Breast epithelium (tissue), 3 donors: ENCODE results near the gene ACAA2.

Experiments
- POLR2A ChIP-seq: fragments of 450-650 bp; IDR thresholded peaks from one replicate; pipeline ENCODE4 v1.6.1; 2016; ENCODE audit warnings: antibody characterized with exemption, mild to moderate bottlenecking, moderate library complexity
- POLR2AphosphoS5 ChIP-seq, 3 donors: sonication (generic); formaldehyde crosslinking; IDR thresholded peaks; one replicate each; pipeline ENCODE4 v1.6.1; 2017; ENCODE audit warnings: antibody characterized with exemption in 3 of 3
- TF ChIP-seq, protein P1 (sequence below), 3 donors: fragments of 450-650 bp; IDR thresholded peaks; one replicate each; pipeline ENCODE4 v1.5.1; 2016 to 2017; ENCODE audit warnings: antibody characterized with exemption in 3 of 3, mild to moderate bottlenecking in 3 of 3, moderate library complexity in 3 of 3

DNA sequence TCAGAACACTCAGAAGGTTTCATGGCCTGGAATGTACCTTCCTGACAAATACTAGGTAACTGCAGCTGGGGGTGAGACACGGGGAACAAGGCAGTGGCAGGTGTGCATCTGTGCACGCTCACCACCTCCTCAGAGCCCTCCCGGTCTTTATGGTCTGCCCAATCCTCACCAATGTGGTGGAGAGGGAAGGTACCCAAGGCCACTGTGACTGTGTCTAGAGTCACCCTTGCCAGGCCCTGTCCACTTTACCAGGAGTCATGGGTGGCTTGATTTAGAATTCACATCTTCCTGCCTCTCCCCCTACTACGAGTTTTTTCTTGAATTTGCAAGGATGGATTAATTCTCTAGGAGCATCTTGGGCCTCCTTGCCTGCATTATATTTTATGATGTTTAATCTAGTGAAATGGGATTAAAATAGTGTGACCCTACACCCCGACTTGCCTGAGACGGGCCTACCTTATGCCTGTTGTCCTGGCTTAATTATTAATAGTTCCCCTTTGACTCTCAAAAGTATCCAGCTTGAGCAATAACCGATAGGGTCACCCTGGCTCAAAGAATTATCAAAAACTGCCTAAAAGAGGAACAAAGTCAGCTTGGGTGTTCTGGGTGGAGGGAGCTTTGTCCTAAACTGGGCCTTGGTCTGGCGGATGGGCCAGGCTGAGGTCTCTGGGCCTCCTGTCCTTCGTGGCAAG is 56.5 kb downstream of the ACAA2 start:
- TF ChIP-seq, protein P1, sequence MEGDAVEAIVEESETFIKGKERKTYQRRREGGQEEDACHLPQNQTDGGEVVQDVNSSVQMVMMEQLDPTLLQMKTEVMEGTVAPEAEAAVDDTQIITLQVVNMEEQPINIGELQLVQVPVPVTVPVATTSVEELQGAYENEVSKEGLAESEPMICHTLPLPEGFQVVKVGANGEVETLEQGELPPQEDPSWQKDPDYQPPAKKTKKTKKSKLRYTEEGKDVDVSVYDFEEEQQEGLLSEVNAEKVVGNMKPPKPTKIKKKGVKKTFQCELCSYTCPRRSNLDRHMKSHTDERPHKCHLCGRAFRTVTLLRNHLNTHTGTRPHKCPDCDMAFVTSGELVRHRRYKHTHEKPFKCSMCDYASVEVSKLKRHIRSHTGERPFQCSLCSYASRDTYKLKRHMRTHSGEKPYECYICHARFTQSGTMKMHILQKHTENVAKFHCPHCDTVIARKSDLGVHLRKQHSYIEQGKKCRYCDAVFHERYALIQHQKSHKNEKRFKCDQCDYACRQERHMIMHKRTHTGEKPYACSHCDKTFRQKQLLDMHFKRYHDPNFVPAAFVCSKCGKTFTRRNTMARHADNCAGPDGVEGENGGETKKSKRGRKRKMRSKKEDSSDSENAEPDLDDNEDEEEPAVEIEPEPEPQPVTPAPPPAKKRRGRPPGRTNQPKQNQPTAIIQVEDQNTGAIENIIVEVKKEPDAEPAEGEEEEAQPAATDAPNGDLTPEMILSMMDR (IDR thresholded peaks at IDR 0.05), result no peak
- TF ChIP-seq POLR2A (no peak), POLR2AphosphoS5 (IDR thresholded peaks at IDR 0.05) (no peak)
